ENCODE measurements around the gene PAPOLG. TPM values are rescaled to one million over a fixed set of nuclear protein-coding genes. Genes with fewer than 3 reads are reported as not detected.
A peak's percentile ranks its signal among the peaks of the same experiment; 100 is the strongest.

The PAPOLG gene
- total and polyA plus RNA-seq, 9 of the 15 experiments (the other 6 are each of a cell fraction or from before 2014, with no cell fraction given), result 3.9 to 16.3 (median 10.0) TPM

- Histone ChIP-seq H3K4me3 (no peak overlapping the region), H3K4me2 (ENCODE audit: insufficient read depth, low read length) (no peak overlapping the region), H3K27ac (ENCODE audit: extremely low read depth, low read depth, low read length) (no peak overlapping the region), H4K20me1 (replicated peaks; ENCODE audit: control insufficient read depth, insufficient read depth, low read length) (no peaks in the 10 kb centered on the region), H3K79me2 (ENCODE audit: control insufficient read depth, insufficient read depth, low read length) (no peaks in the 10 kb centered on the region), H3K4me1 (replicated peaks in 1 of 2; ENCODE audit: control insufficient read depth in 2 of 2, insufficient read depth in 2 of 2, low read length in 2 of 2) (no peaks in the 10 kb centered on the region), H3K9ac (ENCODE audit: insufficient read depth in 1 of 2, low read depth in 2 of 2, low read length in 2 of 2) (no peak overlapping the region), H3K9me1 (ENCODE audit: control insufficient read depth, insufficient read depth, low read length) (no peaks in the 10 kb centered on the region), H2AFZ (ENCODE audit: low read depth, low read length) (no peak overlapping the region), H3K27me3 (ENCODE audit: control insufficient read depth in 2 of 2, insufficient read depth in 2 of 2, low read length in 2 of 2) (peaks cover 4 to 23% of the 10 kb centered on the region in 2 experiments; a peak in 4 of 5 replicates), H3K9me3 (replicated peaks; ENCODE audit: control insufficient read depth, insufficient read depth, low read depth, low read length) (no peaks in the 10 kb centered on the region), H3K36me3 (ENCODE audit: control insufficient read depth, insufficient read depth, low read length) (no peaks in the 10 kb centered on the region)
- 0% methylated on average over 1 of the region's 1 CpG for WGBS (ENCODE audit: insufficient coverage, low coverage, missing lambda C conversion rate)
- ATAC-seq, result no peak
- no peak for DNase-seq (ENCODE audit: extremely low read depth in 1 of 4, low spot score in 3 of 4)
- ChIA-PET POLR2A (interaction anchor here (0.9 to 1.3 kb wide), 5 partner anchors 7 to 44 kb away, joined by 3 to 5 read pairs (median 4); partner anchors contain the start of gene REL), CTCF (ENCODE audit: low intra/inter-chr PET ratio) (no interaction called here)
- BruUV-seq (replicated peaks), result no TSS peak
- no peak for FAIRE-seq
- in situ Hi-C loops (cut with MboI) (no loop called here), intact Hi-C loops (cut with micrococcal nuclease) (no loop called here)
- no peak for TF ChIP-seq ARID2 (IDR thresholded peaks at IDR 0.05)
- TF ChIP-seq SPI1 (IDR thresholded peaks at IDR 0.05; ENCODE audit: borderline replicate concordance, low read depth, low read length), result peak; percentile 85
Observed at GRCh38 chr2:60837123-60837522, 81.1 kb downstream of the PAPOLG start.

GRCh38 chr2:60838481-60838880 is 82.4 kb downstream of the PAPOLG start:
- no peaks in the 10 kb centered on the region for H3K36me3 ChIP-seq (ENCODE audit: control insufficient read depth, insufficient read depth, low read length)
- TF ChIP-seq NR2C1 (IDR thresholded peaks at IDR 0.05) (no peak), NR2C1 (tag; IDR thresholded peaks at IDR 0.05) (no peak), COPS2 (conservative IDR thresholded peaks at IDR 0.05) (no peak)
- no peaks in the 10 kb centered on the region for H3K4me1 ChIP-seq (replicated peaks in 1 of 2; ENCODE audit: control insufficient read depth in 2 of 2, insufficient read depth in 2 of 2, low read length in 2 of 2)
- no peaks in the 10 kb centered on the region for H3K79me2 ChIP-seq (ENCODE audit: control insufficient read depth, insufficient read depth, low read length)
- H3K27ac ChIP-seq (ENCODE audit: extremely low read depth, low read depth, low read length), result no peak overlapping the region
- no peak overlapping the region for H3K9ac ChIP-seq (ENCODE audit: insufficient read depth in 1 of 2, low read depth in 2 of 2, low read length in 2 of 2)
- H3K27me3 ChIP-seq (ENCODE audit: control insufficient read depth in 2 of 2, insufficient read depth in 2 of 2, low read length in 2 of 2), result peaks cover 4 to 19% of the 10 kb centered on the region in 2 experiments; a peak in 4 of 5 replicates
- DNase-seq (ENCODE audit: extremely low read depth in 1 of 4, low spot score in 3 of 4), result no peak
- WGBS (ENCODE audit: insufficient coverage, low coverage, missing lambda C conversion rate), result 35% methylated on average over 3 of the region's 3 CpGs
- no peaks in the 10 kb centered on the region for H4K20me1 ChIP-seq (replicated peaks; ENCODE audit: control insufficient read depth, insufficient read depth, low read length)
- no peaks in the 10 kb centered on the region for H3K9me1 ChIP-seq (ENCODE audit: control insufficient read depth, insufficient read depth, low read length)
- CTCF ChIA-PET (ENCODE audit: low intra/inter-chr PET ratio), result no interaction called here
- no peak overlapping the region for H3K4me3 ChIP-seq
- intact Hi-C loops (cut with micrococcal nuclease) (no loop called here), in situ Hi-C loops (cut with MboI) (no loop called here)
- H3K4me2 ChIP-seq (ENCODE audit: insufficient read depth, low read length), result no peak overlapping the region
- ATAC-seq, result no peak
- no TSS peak for BruUV-seq (replicated peaks)
- POLR2A ChIA-PET, result interaction anchor here (0.6 to 1.3 kb wide), 4 partner anchors 9 to 179 kb away, joined by 3 to 5 read pairs (median 4); partner anchors contain the start of gene PUS10
- H3K9me3 ChIP-seq (replicated peaks; ENCODE audit: control insufficient read depth, insufficient read depth, low read depth, low read length), result no peaks in the 10 kb centered on the region
- no peak for FAIRE-seq
- H2AFZ ChIP-seq (ENCODE audit: low read depth, low read length), result no peak overlapping the region; the same call in 1 of the 2 replicates
